SK-N-SH (cell line): ENCODE results near the gene UEVLD.

Experiments used
- CTCF ChIP-seq: fragments of 200-600 bp; sonication (generic); IDR thresholded peaks from 2 replicates; pipeline ENCODE4 v1.6.1; 2017; ENCODE audit warnings: antibody characterized with exemption, mild to moderate bottlenecking, moderate library complexity
- NRF1 ChIP-seq: IDR thresholded peaks from 2 replicates; pipeline ENCODE4 v1.6.1; 2012; ENCODE audit warnings: low read depth, mild to moderate bottlenecking, low read length

DNA sequence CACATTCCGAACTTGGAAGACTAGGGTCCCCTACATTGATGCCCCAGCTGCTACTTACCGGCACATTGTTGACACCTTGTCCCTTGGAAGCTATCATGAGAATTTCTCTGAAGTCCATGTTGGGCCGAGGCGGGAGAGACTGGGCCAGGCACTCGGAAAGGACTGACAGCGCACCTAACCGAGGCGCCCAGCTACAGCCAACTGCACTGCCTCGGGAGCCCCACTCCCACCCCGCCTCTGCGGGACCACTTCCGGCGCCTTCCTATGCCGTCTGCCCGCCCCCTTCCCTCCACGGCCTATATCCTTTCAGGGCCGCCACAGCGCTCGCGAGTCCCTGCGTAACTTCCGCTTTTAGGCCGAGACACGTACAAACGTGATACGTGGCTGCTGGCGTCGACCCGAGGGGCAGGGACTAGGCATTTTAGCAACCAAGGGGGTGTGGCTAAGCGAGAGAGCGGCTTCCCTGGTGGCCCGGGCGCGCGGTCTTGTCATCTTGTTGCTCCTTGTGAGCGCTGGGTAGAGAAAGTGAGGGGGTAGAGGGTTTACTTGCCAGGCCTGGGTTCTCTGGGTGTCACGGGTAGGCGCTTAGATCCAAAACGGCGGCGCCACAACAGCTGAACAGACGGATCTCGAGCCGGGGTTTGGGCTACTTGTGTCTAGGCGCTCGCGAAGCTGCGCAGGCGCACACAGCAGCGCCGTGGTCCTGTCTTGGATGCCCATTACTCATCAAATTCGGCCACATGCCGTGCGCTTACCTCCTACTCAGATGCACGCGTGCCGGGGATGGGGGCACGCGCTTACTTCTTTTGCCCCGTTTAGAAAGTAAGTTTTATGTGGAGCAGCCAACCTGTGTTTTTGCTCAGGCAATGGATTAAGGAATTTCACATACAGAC is 45.9 kb upstream of the UEVLD start, which contains the start of gene SPTY2D1:
- TF ChIP-seq CTCF (no peak), NRF1 (peak; percentile 79)
